Nephron (organoid): Measurements from ENCODE around the gene BACH2.

Source experiments
- H3K27ac Mint-ChIP-seq, 3 experiments: 2 replicates each; pipeline ENCODE4 v1.8.0; 2020; ENCODE audit warnings: mixed read lengths in 3 of 3, mild to moderate bottlenecking in 2 of 3, moderate library complexity in 1 of 3
- H3K27me3 Mint-ChIP-seq: 2 replicates; pipeline ENCODE4 v1.8.0; 2021; ENCODE audit warnings: low read depth, mild to moderate bottlenecking, moderate library complexity, mixed read lengths
- H3K36me3 Mint-ChIP-seq: 2 replicates; pipeline ENCODE4 v1.8.0; 2020; ENCODE audit warnings: low read depth, mixed read lengths
- H3K4me1 Mint-ChIP-seq: 2 replicates; pipeline ENCODE4 v1.8.0; 2020; ENCODE audit warnings: mixed read lengths
- H3K4me3 Mint-ChIP-seq, 3 experiments: 2 replicates each; pipeline ENCODE4 v1.8.0; 2020; ENCODE audit warnings: mild to moderate bottlenecking in 3 of 3, mixed read lengths in 3 of 3, moderate library complexity in 2 of 3
- H3K9me3 Mint-ChIP-seq: 2 replicates; pipeline ENCODE4 v1.8.0; 2020; ENCODE audit warnings: mixed read lengths
- CTCF ChIP-seq, 3 experiments: fragments of 200-600 bp; sonication (generic); IDR thresholded peaks; one replicate each; pipeline ENCODE4 v1.5.0; 2021; ENCODE audit warnings: antibody characterized with exemption in 3 of 3; ENCODE audit not compliant: unreplicated experiment in 3 of 3

The BACH2 gene

GRCh38 chr6:90197854-90198496 is 98.7 kb downstream of the BACH2 start:
- Mint-ChIP-seq H3K27ac (no peak overlapping the region), H3K4me3 (no peak overlapping the region), H3K27me3 (no peaks in the 10 kb centered on the region), H3K36me3 (peaks cover 39% of the 10 kb centered on the region), H3K4me1 (peaks cover 36% of the 10 kb centered on the region), H3K9me3 (peaks cover 18% of the 10 kb centered on the region)
- no peak for TF ChIP-seq CTCF (IDR thresholded peaks at IDR 0.05; ENCODE audit: unreplicated experiment in 3 of 3)

- H3K4me3 Mint-ChIP-seq = no peak overlapping the region
- peak overlapping the region; percentile 32 to 58 (median 52) for H3K27ac Mint-ChIP-seq
- TF ChIP-seq CTCF (IDR thresholded peaks at IDR 0.05; ENCODE audit: unreplicated experiment in 3 of 3) = no peak
- no peaks in the 10 kb centered on the region for H3K27me3 Mint-ChIP-seq
- peaks cover 31% of the 10 kb centered on the region for H3K36me3 Mint-ChIP-seq
- H3K9me3 Mint-ChIP-seq = peaks cover 18% of the 10 kb centered on the region
- H3K4me1 Mint-ChIP-seq = peaks cover 28% of the 10 kb centered on the region
Observed at GRCh38 chr6:90195094-90195829, 101.4 kb downstream of the BACH2 start.

- H3K4me3 Mint-ChIP-seq = no peak overlapping the region
- peaks cover 16% of the 10 kb centered on the region for H3K9me3 Mint-ChIP-seq
- H3K27me3 Mint-ChIP-seq = no peaks in the 10 kb centered on the region
- no peak for TF ChIP-seq CTCF (IDR thresholded peaks at IDR 0.05; ENCODE audit: unreplicated experiment in 3 of 3)
- peaks cover 28% of the 10 kb centered on the region for H3K4me1 Mint-ChIP-seq
- H3K36me3 Mint-ChIP-seq = peaks cover 27% of the 10 kb centered on the region
- H3K27ac Mint-ChIP-seq = peak overlapping the region; percentile 32 to 58 (median 52)
Observed at GRCh38 chr6:90194371-90194841, 102.2 kb downstream of the BACH2 start.

GRCh38 chr6:90193359-90193758 is 103.3 kb downstream of the BACH2 start:
- Mint-ChIP-seq H3K27ac (no peak overlapping the region), H3K9me3 (peaks cover 10% of the 10 kb centered on the region), H3K36me3 (peaks cover 16% of the 10 kb centered on the region), H3K27me3 (no peaks in the 10 kb centered on the region), H3K4me3 (no peak overlapping the region), H3K4me1 (peaks cover 28% of the 10 kb centered on the region)
- no peak for TF ChIP-seq CTCF (IDR thresholded peaks at IDR 0.05; ENCODE audit: unreplicated experiment in 3 of 3)

GRCh38 chr6:90192857-90193256 is 103.8 kb downstream of the BACH2 start:
- peaks cover 6% of the 10 kb centered on the region for H3K9me3 Mint-ChIP-seq
- H3K27ac Mint-ChIP-seq = no peak overlapping the region
- peaks cover 11% of the 10 kb centered on the region for H3K36me3 Mint-ChIP-seq
- no peaks in the 10 kb centered on the region for H3K27me3 Mint-ChIP-seq
- peaks cover 28% of the 10 kb centered on the region for H3K4me1 Mint-ChIP-seq
- H3K4me3 Mint-ChIP-seq = no peak overlapping the region
- no peak for TF ChIP-seq CTCF (IDR thresholded peaks at IDR 0.05; ENCODE audit: unreplicated experiment in 3 of 3)
